Heart right ventricle (tissue), 16 donors: Measurements from ENCODE around the gene ELFN2. TPM values are rescaled to one million over a fixed set of nuclear protein-coding genes. Genes with fewer than 3 reads are reported as not detected.

Experiments
- ATAC-seq, 8 donors: fragments of 200-7000 bp; cut with Tn5 transposase; one replicate each; pipeline ENCODE4 v1.9.1; 2020; ENCODE audit warnings: mild to moderate bottlenecking in 8 of 8, moderate library complexity in 8 of 8, moderate number of reproducible peaks in 1 of 8
- DNase-seq, 2 donors: peaks; one replicate each; pipeline ENCODE4 v3.0.0-alpha.2; 2020
- H3K27ac ChIP-seq, 10 donors: fragments of 200-600 bp; sonication (generic) in 2 of 10; one replicate each; pipeline versions ENCODE4 v1.5.0 to v1.8.0; 2020 to 2022; ENCODE audit warnings: mild to moderate bottlenecking in 3 of 10
- H3K27me3 ChIP-seq, 7 donors: fragments of 200-600 bp; one replicate each; pipeline ENCODE4 v1.8.0; 2021 to 2022; ENCODE audit warnings: mild to moderate bottlenecking in 2 of 7
- H3K36me3 ChIP-seq, 9 donors: fragments of 200-600 bp; sonication (generic) in 1 of 9; one replicate each; pipeline versions ENCODE4 v1.5.0 to v1.8.0; 2020 to 2022; ENCODE audit warnings: mild to moderate bottlenecking in 2 of 9
- H3K4me1 ChIP-seq, 9 donors: fragments of 200-600 bp; sonication (generic) in 1 of 9; one replicate each; pipeline versions ENCODE4 v1.5.0 to v1.8.0; 2020 to 2022; ENCODE audit warnings: mild to moderate bottlenecking in 4 of 9
- H3K4me3 ChIP-seq, 10 donors: fragments of 200-600 bp; sonication (generic) in 2 of 10; one replicate each; pipeline versions ENCODE4 v1.5.0 to v1.8.0; 2020 to 2022; ENCODE audit warnings: mild to moderate bottlenecking in 7 of 10, moderate library complexity in 2 of 10
- H3K9me3 ChIP-seq, 11 donors: fragments of 200-600 bp in 10 of 11; sonication (generic) in 2 of 11; one replicate each; pipeline versions ENCODE4 v1.5.0 to v1.8.0; 2013 to 2022; ENCODE audit warnings: mild to moderate bottlenecking in 2 of 11, control low read depth in 1 of 11, moderate library complexity in 1 of 11
- CTCF ChIP-seq, 9 donors: fragments of 200-600 bp; sonication (generic) in 2 of 9; IDR thresholded peaks; one replicate each; pipeline versions ENCODE4 v1.5.0 to v1.8.0; 2021 to 2022; ENCODE audit warnings: antibody characterized with exemption in 9 of 9, mild to moderate bottlenecking in 5 of 9, moderate library complexity in 1 of 9
- WGBS, 2 donors: extraction: QIAGEN DNeasy Blood & Tissue Kit; methylation state at CpG; one replicate each; pipeline ENCODE4 v1.1.7; 2013; ENCODE audit warnings: inconsistent platforms in 1 of 2; 5-methylcytosine and 5-hydroxymethylcytosine counted together
- intact Hi-C, 10 donors: fragments of 100-400 bp; cut with DNase I; formaldehyde crosslinking; loops; one replicate each; pipeline versions ENCODE4 v1.11.1 to v1.14.2; 2022
- polyA plus RNA-seq, 2 donors: library from polyadenylated mRNA; stranded (reverse); fragments of 200-250 nt; gene quantifications; one replicate each; pipeline ENCODE4 v1.2.3, GENCODE V29; 2013
- total RNA-seq, 10 donors: library from RNA; stranded (reverse); fragmentation: NEBNext Ultra II Directional in 3 of 10; extraction: Animal tissue kit (Norgen Biotek cat#: 25700) in 3 of 10; gene quantifications; one replicate each; pipeline versions ENCODE4 v1.2.1 to v1.2.4, GENCODE V29; 2021 to 2023
- donor health status: Arrhythmogenic right ventricular cardiomyopathy.
- donor health status: ischemic (EF 13 %, LVEDD 7.1; RV severe dilation, severe dysfunction).
- donor health status: healthy with polysubstance abuse.
- donor health status: DM: no; HTN: yes; CAD: no.
- donor health status: DM: no; HTN: no; CAD: no.
- donor health status: ischemic (EF 25% LVEDD 6.9; RV normal size, moderate dysfunction).
- donor health status: ischemic (EF 25% LVEDD 5.7; RV mildly dilated, moderate dysfunction).
- donor health status: healthy.
- donor health status: DM: yes; HTN: yes; CAD: no.
- donor health status: Ischemic cardiomyopathy.
- donor health status: ischemic (EF 35%, LVEDD 5.7; RV mildly dilated, moderate dysfunction).
- donor health status: nonischemic (EF 11% LVEDD 7.7; RV severe dilation, severe dysfunction).
- donor health status: DM: yes; HTN: yes; CAD: no.
- donor health status: PGD.
- donor health status: ischemic (EF 29% LVEDD 5.4; RV normal size, mild dysfunction).
- donor health status: nonischemic (EF 23%, LVEDD 6.1; RV moderate dilation, normal function).

ELFN2 gene
- total and polyA plus RNA-seq, 12 donors: under 0.01 to 0.21 (median 0.05) TPM; not detected in 4

- Histone ChIP-seq H3K36me3 (no peaks in the 10 kb centered on the region), H3K4me3 (no peak overlapping the region), H3K9me3 (peaks cover 0 to 12% (median 3%) of the 10 kb centered on the region in 11 donors), H3K27me3 (peaks cover 0 to 61% (median 23%) of the 10 kb centered on the region in 7 donors), H3K27ac (no peak overlapping the region), H3K4me1 (no peaks in the 10 kb centered on the region)
- 77 to 78% methylated on average over 2 of the region's 2 CpGs for WGBS, 2 donors
- ATAC-seq (no peak), DNase-seq (no peak)
- TF ChIP-seq CTCF (IDR thresholded peaks at IDR 0.05): no peak
- intact Hi-C loops: no loop called here
Observed at GRCh38 chr22:37442537-37442936, 15.3 kb upstream of the ELFN2 start.

GRCh38 chr22:37442135-37442534, 14.9 kb upstream of the ELFN2 start:
- Histone ChIP-seq H3K4me1 (no peaks in the 10 kb centered on the region), H3K4me3 (no peak overlapping the region), H3K27me3 (peaks cover 0 to 57% (median 19%) of the 10 kb centered on the region in 7 donors), H3K9me3 (peaks cover 0 to 12% (median 3%) of the 10 kb centered on the region in 11 donors), H3K27ac (no peak overlapping the region), H3K36me3 (no peaks in the 10 kb centered on the region)
- TF ChIP-seq CTCF (IDR thresholded peaks at IDR 0.05): no peak
- DNase-seq (no peak), ATAC-seq (no peak)
- intact Hi-C loops: no loop called here
- WGBS, 2 donors: 45 to 46% methylated on average over 8 of the region's 8 CpGs

- TF ChIP-seq CTCF (IDR thresholded peaks at IDR 0.05): no peak
- intact Hi-C loops: no loop called here
- ATAC-seq: no peak
- Histone ChIP-seq H3K36me3 (no peaks in the 10 kb centered on the region), H3K4me3 (no peak overlapping the region), H3K4me1 (no peaks in the 10 kb centered on the region), H3K27ac (no peak overlapping the region), H3K27me3 (peaks cover 0 to 46% (median 13%) of the 10 kb centered on the region in 7 donors), H3K9me3 (peaks cover 0 to 15% (median 3%) of the 10 kb centered on the region in 11 donors)
- DNase-seq: no peak
- 84 to 86% methylated on average over 4 of the region's 4 CpGs for WGBS, 2 donors
Observed at GRCh38 chr22:37440875-37441274, 13.6 kb upstream of the ELFN2 start.

- Histone ChIP-seq H3K36me3 (no peaks in the 10 kb centered on the region), H3K4me1 (no peaks in the 10 kb centered on the region), H3K27ac (no peak overlapping the region), H3K9me3 (peaks cover 0 to 21% (median 3%) of the 10 kb centered on the region in 11 donors), H3K27me3 (peaks cover 0 to 50% (median 8%) of the 10 kb centered on the region in 7 donors), H3K4me3 (no peak overlapping the region)
- WGBS, 2 donors: 72 to 73% methylated on average over 5 of the region's 5 CpGs
- ATAC-seq (no peak), DNase-seq (no peak)
- no peak for TF ChIP-seq CTCF (IDR thresholded peaks at IDR 0.05)
- intact Hi-C loops: no loop called here
Observed at GRCh38 chr22:37439347-37439746, 12.1 kb upstream of the ELFN2 start.
